Right lobe of liver (tissue), 6 donors: Measurements from ENCODE around the gene ADGRD2. TPM values are rescaled to one million over a fixed set of nuclear protein-coding genes. Genes with fewer than 3 reads are reported as not detected.

ENCODE experiments used
- ATAC-seq, 4 donors: fragments of 200-7000 bp; cut with Tn5 transposase; one replicate each; pipeline ENCODE4 v1.9.1; 2020; ENCODE audit warnings: mild to moderate bottlenecking in 4 of 4, moderate library complexity in 4 of 4
- DNase-seq, 3 donors: peaks; one replicate each; pipeline ENCODE4 v3.0.0-alpha.2; 2020
- H3K27ac ChIP-seq, 3 donors: fragments of 200-600 bp; one replicate each; pipeline ENCODE4 v1.8.0; 2022
- H3K27me3 ChIP-seq, 2 donors: fragments of 200-600 bp; one replicate each; pipeline ENCODE4 v1.8.0; 2022
- H3K36me3 ChIP-seq, 4 donors: fragments of 200-600 bp; sonication (generic) in 1 of 4; one replicate each; pipeline versions ENCODE4 v1.5.1 to v1.8.0; 2017 to 2022; ENCODE audit warnings: control low read depth in 1 of 4
- H3K4me1 ChIP-seq, 4 donors: fragments of 200-600 bp; sonication (generic) in 1 of 4; one replicate each; pipeline versions ENCODE4 v1.5.1 to v1.8.0; 2017 to 2022; ENCODE audit warnings: control low read depth in 1 of 4
- H3K4me3 ChIP-seq, 3 donors: fragments of 200-600 bp; one replicate each; pipeline ENCODE4 v1.8.0; 2022
- H3K9me3 ChIP-seq, 4 donors: fragments of 200-600 bp; sonication (generic) in 1 of 4; one replicate each; pipeline versions ENCODE4 v1.5.1 to v1.8.0; 2017 to 2022; ENCODE audit warnings: control low read depth in 1 of 4
- POLR2A ChIP-seq: fragments of 450-650 bp; IDR thresholded peaks from one replicate; pipeline ENCODE4 v1.6.1; 2017; ENCODE audit warnings: antibody characterized with exemption, mild to moderate bottlenecking
- WGBS: methylation state at CpG from one replicate; pipeline ENCODE4 v1.1.6; 2018; ENCODE audit warnings: low coverage, low lambda C conversion rate; ENCODE audit not compliant: insufficient coverage; ENCODE audit errors: missing lambda C conversion rate; 5-methylcytosine and 5-hydroxymethylcytosine counted together
- intact Hi-C, 2 donors: fragments of 100-400 bp; cut with DNase I; formaldehyde crosslinking; loops; one replicate each; pipeline versions ENCODE4 v1.11.2 to v1.14.1; 2022
- total RNA-seq, 6 experiments: library from RNA; depleted of rRNA in 2 of 6; stranded (reverse); fragments of >200 nt in 2 of 6; fragmentation: NEBNext Ultra II Directional in 3 of 6; extraction: Animal tissue kit (Norgen Biotek cat#: 25700) in 3 of 6; gene quantifications; one replicate each; pipeline versions ENCODE4 v1.1.0 to v1.2.4, GENCODE V29; 2016 to 2023
- TF ChIP-seq, protein P1 (sequence below), 4 donors: fragments of 200-600 bp in 3 of 4; fragments of 450-650 bp in 1 of 4; IDR thresholded peaks; one replicate each; pipeline versions ENCODE4 v1.5.1 to v1.8.0; 2016 to 2022; ENCODE audit warnings: antibody characterized with exemption in 4 of 4, mild to moderate bottlenecking in 2 of 4
- donor health status: DM: no; HTN: yes; CAD: no.
- donor health status: DM: no; HTN: no; CAD: no.
- donor health status: DM: no; HTN: no; CAD: no.
- donor health status: DM: no; HTN: yes; CAD: no.
- donor health status: DM: no; HTN: yes; CAD: no.

ADGRD2 gene
- total RNA-seq, 6 experiments from 2014 or later = not detected

- WGBS = 81% methylated on average over 7 of the region's 32 CpGs
- DNase-seq = no peak
- no peaks in the 10 kb centered on the region for H3K9me3 ChIP-seq
- H3K27ac ChIP-seq = no peak overlapping the region
- no peak for ATAC-seq
- intact Hi-C loops = no loop called here
- no peaks in the 10 kb centered on the region for H3K36me3 ChIP-seq
- H3K4me1 ChIP-seq = peaks cover 0 to 5% (median 0%) of the 10 kb centered on the region in 4 donors
- no peak overlapping the region for H3K4me3 ChIP-seq
- TF ChIP-seq, protein P1, sequence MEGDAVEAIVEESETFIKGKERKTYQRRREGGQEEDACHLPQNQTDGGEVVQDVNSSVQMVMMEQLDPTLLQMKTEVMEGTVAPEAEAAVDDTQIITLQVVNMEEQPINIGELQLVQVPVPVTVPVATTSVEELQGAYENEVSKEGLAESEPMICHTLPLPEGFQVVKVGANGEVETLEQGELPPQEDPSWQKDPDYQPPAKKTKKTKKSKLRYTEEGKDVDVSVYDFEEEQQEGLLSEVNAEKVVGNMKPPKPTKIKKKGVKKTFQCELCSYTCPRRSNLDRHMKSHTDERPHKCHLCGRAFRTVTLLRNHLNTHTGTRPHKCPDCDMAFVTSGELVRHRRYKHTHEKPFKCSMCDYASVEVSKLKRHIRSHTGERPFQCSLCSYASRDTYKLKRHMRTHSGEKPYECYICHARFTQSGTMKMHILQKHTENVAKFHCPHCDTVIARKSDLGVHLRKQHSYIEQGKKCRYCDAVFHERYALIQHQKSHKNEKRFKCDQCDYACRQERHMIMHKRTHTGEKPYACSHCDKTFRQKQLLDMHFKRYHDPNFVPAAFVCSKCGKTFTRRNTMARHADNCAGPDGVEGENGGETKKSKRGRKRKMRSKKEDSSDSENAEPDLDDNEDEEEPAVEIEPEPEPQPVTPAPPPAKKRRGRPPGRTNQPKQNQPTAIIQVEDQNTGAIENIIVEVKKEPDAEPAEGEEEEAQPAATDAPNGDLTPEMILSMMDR (IDR thresholded peaks at IDR 0.05) = no peak
- TF ChIP-seq POLR2A = no peak
- H3K27me3 ChIP-seq = no peaks in the 10 kb centered on the region
These were observed 41.1 kb downstream of the ADGRD2 start for GRCh38 chr9:124491049-124491975.

DNA sequence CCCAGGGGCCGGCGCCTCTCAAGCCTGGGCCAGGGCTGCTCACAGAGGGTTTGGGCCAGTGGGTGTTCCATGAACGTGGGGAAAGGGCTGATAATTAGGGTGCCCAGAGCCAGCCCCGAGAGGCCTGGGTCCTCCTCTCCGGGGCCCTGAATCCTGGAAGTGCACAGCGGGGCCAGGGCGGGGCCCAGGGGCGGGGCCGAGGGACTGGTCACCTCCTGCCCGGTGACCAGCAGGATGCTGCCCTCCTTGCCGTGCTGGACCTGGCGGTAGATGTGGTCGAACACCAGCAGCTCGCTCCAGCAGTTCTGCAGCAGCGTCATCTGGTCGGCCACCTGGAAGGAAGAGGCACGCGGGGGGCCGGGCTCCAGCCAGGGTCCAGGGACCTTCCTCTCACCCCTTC lies 42.6 kb downstream of the ADGRD2 start:
- no peak overlapping the region for H3K4me3 ChIP-seq
- H3K27ac ChIP-seq = no peak overlapping the region
- H3K9me3 ChIP-seq = no peaks in the 10 kb centered on the region
- TF ChIP-seq, protein P1 (IDR thresholded peaks at IDR 0.05) = no peak
- TF ChIP-seq POLR2A = no peak
- DNase-seq = no peak
- intact Hi-C loops = no loop called here
- no peaks in the 10 kb centered on the region for H3K27me3 ChIP-seq
- peaks cover 0 to 5% (median 0%) of the 10 kb centered on the region in 4 donors for H3K4me1 ChIP-seq
- 65% methylated on average over 3 of the region's 19 CpGs for WGBS
- no peaks in the 10 kb centered on the region for H3K36me3 ChIP-seq
- no peak for ATAC-seq

DNA sequence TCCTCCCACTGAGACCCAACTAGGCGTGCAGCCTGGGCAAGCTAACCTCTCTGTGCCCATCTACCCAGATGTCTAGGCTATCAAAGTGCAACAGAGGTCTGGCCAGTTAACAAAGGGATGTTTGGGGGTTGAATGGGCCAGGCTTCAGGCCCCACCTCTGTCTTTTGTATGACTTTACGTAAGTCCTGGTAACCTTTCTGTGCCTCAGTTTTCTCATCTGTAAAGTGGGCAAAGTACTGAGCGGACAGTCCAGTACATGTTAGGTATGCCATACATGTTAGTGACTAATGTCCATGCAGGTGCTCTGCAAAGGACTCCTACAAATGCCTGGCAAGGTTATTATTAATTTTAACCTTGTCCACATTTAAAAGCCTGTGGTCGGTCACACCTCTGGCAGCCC lies 43.0 kb downstream of the ADGRD2 start:
- Histone ChIP-seq H3K27me3 (no peaks in the 10 kb centered on the region), H3K9me3 (no peaks in the 10 kb centered on the region), H3K36me3 (no peaks in the 10 kb centered on the region), H3K27ac (no peak overlapping the region), H3K4me3 (no peak overlapping the region), H3K4me1 (peaks cover 0 to 5% (median 0%) of the 10 kb centered on the region in 4 donors)
- TF ChIP-seq, protein P1 (IDR thresholded peaks at IDR 0.05) = no peak
- intact Hi-C loops = no loop called here
- 86% methylated on average over 1 of the region's 4 CpGs for WGBS
- ATAC-seq = no peak
- no peak for DNase-seq

DNA sequence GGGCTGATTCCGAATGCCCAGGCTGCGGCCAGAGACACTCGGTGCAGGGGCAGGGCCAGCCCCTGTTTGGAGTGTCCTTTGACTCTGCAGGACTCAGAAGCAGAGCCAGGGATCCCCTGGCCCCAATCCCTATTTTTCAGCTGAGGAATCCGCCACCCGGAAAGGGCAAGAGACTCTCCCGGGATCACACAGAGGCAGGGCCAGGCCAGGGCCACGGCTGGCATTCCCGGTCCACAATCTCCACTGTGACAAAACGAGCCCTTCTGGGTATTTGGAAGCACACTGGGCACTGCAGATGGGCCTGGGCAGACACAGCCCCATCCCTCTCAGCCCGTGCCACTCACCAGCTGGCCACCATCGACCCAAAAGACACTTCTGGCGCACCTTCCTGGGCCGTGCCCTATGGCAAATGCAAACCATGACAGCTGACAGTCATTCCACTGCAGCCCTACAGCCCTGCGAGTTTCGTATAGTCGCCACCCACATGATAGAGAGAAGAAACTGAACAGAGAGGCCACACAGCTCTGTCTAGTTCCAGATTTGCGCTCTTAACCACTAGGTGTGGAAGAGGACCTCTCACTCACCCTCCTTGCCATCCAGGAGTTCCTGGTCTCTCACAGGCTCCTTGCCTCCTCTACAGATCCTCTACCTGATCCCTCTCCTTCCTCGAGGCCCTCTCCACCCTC lies 43.7 kb downstream of the ADGRD2 start:
- Histone ChIP-seq H3K27me3 (no peaks in the 10 kb centered on the region), H3K36me3 (no peaks in the 10 kb centered on the region), H3K9me3 (no peaks in the 10 kb centered on the region), H3K4me3 (no peak overlapping the region), H3K27ac (no peak overlapping the region), H3K4me1 (peaks cover 0 to 5% (median 0%) of the 10 kb centered on the region in 4 donors)
- DNase-seq (no peak), ATAC-seq (no peak)
- intact Hi-C loops = no loop called here
- 90% methylated on average over 2 of the region's 18 CpGs for WGBS
- TF ChIP-seq, protein P1 (IDR thresholded peaks at IDR 0.05) = no peak
